A673 (cell line): Measurements from ENCODE around the gene HOXA3.

Experiments
- EZH2 ChIP-seq: fragments of 200-600 bp; sonication (generic); IDR thresholded peaks from 2 replicates; pipeline ENCODE4 v1.6.1; 2017; ENCODE audit warnings: borderline replicate concordance, low read depth, mild to moderate bottlenecking, mixed read lengths, antibody characterized with exemption, low read length; ENCODE audit not compliant: poor library complexity, severe bottlenecking
- TF ChIP-seq, protein P1 (sequence below): fragments of 300-800, 200-600 bp; sonication (generic); conservative IDR thresholded peaks from 2 replicates; pipeline ENCODE4 v1.5.1; 2017; ENCODE audit warnings: low read depth, mild to moderate bottlenecking, antibody characterized with exemption, low read length, moderate library complexity, mixed read lengths

DNA sequence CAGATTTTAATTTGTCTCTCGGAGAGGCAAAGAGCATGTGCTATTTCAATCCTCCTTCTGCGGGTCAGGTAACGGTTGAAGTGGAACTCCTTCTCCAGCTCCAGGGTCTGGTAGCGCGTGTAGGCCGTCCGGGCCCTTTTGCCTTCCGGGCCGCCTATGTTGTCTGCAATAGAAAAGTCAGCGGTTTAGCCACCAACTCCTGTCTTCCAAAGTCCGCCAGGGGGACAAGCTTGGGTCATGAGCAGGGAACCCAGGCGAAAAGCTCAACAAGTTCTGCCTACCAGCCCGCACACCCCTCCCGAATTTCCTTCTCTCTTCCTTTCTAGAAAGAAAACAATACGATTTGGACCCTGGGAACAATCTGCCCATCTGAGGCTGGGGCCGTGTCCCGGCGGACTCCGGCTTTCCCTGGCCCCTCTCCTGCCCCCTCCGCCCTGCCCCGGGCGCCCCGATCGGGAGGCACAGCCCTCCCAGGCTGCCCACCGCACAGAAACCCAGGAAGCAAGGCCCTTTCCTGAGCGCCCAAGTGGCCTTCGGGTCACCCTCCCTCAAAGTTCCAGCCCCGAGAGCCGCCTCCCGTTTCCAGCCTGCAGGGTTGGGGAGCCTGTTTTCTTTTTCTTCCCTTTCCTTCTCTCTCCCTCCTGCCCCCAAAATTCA, 10.3 kb downstream of the HOXA3 start:
- TF ChIP-seq, protein P1, sequence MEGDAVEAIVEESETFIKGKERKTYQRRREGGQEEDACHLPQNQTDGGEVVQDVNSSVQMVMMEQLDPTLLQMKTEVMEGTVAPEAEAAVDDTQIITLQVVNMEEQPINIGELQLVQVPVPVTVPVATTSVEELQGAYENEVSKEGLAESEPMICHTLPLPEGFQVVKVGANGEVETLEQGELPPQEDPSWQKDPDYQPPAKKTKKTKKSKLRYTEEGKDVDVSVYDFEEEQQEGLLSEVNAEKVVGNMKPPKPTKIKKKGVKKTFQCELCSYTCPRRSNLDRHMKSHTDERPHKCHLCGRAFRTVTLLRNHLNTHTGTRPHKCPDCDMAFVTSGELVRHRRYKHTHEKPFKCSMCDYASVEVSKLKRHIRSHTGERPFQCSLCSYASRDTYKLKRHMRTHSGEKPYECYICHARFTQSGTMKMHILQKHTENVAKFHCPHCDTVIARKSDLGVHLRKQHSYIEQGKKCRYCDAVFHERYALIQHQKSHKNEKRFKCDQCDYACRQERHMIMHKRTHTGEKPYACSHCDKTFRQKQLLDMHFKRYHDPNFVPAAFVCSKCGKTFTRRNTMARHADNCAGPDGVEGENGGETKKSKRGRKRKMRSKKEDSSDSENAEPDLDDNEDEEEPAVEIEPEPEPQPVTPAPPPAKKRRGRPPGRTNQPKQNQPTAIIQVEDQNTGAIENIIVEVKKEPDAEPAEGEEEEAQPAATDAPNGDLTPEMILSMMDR, result no peak
- TF ChIP-seq EZH2, result no peak
